Islet of Langerhans (tissue), 1 donor: ENCODE data around the gene INSYN2A.

Experiments
- FAIRE-seq: peaks from one replicate; lab custom pipeline; 2011; peaks lifted over from hg19 to GRCh38; lab: Jason Lieb, UNC

INSYN2A gene

DNA sequence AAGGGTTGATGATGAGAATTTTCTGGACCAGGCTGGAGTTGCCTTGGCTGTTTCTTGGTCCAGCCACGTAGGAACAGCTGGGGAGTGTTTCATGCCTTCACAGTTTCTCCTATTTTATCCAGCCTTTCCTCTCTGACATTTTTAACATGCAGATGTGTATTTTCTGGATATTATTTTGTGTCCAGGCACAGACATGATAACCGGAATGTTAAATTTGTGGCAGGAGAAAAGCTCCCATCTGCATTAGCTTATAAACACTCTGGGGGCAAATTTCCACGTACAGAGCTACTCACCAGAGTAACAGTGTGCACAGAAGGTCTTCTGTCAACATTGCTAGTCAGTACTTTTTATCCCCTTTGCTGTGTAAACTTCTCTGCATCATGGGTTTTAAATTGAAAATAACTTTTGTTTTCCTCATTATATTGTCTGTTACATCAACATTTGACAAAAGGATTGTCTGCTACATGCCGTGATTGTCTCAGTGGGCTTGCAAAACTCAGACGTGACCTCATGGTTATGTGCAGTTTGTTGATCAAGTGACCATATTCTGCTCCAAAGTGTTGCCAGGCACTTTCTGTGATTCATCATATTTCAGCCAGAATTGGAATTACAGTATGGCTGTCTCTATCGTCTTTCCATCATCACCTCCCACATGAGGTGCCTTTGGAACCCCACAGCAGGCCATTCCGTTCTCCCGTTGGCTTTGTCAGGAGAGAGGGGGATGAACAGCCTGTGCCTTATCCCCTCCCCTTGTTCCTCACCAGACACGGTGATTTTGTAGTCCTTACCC is 41.4 kb downstream of the INSYN2A start:
- FAIRE-seq, result no peak

DNA sequence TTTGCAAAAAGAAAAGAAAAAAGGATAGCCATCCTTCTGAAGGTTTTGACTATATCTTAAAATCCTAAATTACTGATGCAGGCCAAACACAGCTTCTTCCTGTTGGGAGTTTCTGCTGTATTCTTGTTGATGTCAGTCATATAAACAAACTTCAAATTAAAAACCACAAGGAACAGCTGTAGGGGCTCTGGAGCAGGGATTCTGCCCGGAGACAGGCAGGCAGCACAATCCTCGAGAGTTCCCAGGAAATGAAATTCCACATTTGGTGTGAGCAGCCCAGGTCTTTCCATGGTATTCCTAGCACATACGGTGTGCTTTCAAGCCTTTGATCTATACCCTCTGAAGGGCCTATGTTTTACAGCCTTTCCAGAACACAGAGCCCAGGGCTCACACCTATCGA is 43.2 kb downstream of the INSYN2A start:
- no peak for FAIRE-seq

DNA sequence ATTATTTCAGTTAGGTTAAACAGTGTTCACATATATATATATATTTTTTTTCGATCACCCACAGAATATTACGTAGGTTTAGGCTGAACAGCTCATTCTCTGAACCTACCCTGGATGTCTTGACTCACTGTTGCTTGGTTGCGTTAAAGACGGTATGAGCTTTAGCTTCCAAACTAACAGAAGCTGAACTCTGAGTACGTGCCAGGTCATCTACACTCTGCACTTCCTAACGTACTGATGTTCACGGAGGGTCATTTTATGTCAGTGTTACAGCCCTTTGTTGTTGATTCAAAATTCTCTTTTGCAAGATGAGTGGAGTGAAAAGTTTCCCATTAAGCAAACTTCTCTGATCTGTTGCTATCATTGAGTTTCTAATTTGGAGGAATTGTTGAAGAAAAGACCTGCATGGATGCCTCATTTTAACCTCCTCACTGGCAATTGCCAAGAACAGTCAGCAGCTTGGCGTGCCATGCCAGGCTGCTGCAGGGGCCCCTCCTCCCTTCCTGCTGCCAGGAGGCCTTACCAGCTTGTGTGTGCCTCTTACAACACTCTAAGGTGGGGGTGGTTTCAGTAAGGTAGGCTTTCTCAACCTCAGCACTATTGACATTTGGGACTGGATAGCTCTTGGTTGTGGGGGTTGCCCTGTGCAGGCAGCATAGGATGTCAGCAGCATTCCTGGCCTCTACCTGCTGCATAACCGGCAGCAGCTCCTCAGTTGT is 44.3 kb downstream of the INSYN2A start:
- no peak for FAIRE-seq

DNA sequence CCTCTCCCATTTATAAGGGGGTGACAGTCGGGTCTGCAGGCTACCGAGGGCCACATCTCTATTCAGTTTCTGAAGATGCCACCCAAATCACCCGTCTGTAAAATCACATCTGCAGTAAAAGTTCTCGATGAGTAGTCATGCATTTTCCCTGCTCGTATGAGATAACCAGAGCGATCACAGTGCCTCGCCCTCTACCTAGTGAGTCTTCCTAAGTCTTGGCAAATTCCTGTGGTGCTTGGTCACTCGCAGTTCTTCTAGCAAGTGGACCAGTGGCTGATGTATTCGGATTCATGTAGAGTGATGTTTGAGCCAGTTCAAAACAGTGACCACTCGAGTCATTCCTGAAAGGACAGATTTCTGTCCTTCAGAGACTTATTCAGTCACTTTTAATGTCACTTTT is 44.9 kb downstream of the INSYN2A start:
- no peak for FAIRE-seq

DNA sequence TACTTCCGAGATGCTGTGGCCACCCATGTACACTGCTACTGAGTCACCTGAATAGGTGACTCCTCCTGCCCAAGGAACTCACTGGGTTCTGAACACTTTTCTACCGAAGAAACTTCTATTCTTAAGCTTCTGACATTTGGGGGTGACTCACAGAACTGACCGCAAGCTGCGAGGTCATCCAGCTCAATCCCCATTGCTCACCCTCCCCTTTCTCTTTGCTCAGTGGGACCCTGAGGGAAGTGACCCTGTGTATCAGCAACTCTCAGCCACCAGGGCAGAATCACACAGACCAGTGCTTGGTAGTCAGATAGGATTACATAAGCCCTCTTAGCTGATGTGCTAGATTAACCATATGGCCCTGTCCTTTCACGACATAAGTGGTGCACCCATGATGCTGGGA is 46.3 kb downstream of the INSYN2A start:
- FAIRE-seq, result no peak

DNA sequence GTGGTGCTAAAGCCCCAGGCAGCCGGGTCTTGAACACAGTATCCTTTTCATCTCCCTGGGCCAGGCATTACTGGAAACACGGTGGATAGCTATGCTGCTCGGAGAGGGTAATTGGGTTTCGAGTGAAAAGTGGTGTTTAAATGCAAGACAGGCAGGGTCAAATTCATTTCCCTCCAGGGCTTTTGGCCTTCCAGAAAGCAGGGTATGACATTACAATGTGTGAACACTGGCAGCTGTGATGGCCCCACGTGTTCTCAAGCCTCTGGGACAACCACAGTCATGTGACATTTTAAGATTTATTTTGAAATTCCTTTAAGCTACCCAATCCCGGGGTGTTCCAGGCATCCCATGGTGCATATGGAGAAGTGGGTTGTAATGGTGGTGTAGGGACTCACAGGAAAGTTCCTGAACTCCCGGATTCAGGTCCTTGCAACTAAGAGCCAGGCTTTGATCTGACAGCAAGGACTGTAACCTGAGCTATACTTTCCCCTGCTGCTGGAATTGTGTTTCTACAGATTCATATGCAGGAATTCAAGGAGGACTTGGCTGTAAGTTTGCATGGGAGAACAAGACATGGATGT is 46.8 kb downstream of the INSYN2A start:
- no peak for FAIRE-seq

DNA sequence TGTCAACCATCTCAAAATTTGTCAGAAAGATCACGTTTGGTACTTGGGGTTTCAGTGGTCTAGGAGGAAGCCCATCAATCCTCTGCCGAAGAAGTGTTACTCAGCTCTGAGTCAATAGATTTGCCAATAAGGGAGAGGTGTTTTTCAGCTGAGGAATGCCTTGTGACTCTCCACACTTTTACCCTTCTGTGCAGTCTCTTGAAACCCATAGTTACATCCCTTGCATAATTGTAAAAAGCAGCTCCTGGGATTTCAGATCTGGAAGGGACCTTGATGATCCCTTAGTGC is 47.5 kb downstream of the INSYN2A start:
- no peak for FAIRE-seq

DNA sequence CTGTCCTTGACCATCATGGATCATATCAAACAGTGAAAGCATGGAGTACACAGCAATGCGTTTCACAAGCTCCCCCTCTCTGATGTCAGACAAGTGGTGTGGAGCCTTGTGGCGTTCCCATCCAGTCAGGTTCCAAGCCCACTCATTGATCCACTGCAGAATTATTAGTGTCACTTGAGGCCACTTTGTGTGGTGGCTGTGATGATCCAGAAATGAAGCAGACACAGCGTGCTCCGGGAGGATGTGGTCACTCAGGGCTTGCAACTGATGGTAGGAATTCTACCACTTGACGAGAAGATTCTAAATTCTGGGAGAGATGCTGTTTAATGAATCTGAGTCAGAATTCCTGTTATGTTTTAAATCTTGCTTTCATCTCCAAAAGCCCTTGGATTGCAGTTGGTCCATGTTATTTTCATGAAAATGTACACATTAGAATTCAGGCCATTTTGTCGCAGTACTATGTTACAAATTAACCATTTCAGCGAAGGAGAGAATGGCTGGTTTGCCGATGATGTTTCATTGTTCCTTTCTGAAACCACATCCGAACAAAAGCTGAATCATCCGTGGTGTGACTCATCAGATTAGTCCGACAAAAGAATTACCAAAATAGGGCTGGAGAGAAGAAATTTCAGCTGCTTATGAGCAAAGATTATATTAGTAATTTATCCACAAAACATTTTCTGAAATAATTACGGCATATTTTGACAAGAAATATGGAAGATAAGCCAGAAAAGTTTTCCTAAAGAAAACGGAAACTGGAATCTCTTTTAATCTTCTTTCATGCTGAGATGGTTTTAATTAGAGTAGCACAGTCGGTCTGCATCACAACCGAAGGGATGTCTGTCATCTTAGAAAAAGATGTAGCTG is 48.1 kb downstream of the INSYN2A start:
- no peak for FAIRE-seq

DNA sequence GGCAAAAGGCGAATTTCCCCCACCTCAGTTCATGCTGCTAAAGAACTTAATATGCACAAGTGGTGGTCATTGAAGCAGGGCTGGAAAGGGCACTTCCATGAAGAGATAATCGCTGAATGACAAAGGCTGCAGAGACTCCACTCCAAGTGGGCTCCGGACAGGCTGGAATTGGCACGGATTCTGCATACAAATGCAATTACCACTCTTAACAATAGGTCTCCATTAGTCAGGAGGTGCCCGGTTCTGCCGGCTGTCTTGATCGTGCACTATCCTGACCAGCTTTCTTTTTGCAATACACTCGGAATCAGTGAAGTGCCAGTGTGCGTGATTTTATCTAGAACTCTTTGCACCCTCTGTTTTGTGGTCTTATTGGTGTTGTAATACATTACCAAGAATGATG is 49.7 kb downstream of the INSYN2A start:
- FAIRE-seq, result no peak
